ELR (cell line): ENCODE measurements around the gene PDE8B.
A peak's percentile ranks its signal among the peaks of the same experiment; 100 is the strongest.

Experiments used
- DNase-seq: peaks from one replicate; pipeline ENCODE4 v3.0.0-alpha.2; 2015; ENCODE audit warnings: low read depth

Gene PDE8B

GRCh38 chr5:77230727-77231470 is 20.4 kb downstream of the PDE8B start:
- DNase-seq: peak; percentile 28

DNA sequence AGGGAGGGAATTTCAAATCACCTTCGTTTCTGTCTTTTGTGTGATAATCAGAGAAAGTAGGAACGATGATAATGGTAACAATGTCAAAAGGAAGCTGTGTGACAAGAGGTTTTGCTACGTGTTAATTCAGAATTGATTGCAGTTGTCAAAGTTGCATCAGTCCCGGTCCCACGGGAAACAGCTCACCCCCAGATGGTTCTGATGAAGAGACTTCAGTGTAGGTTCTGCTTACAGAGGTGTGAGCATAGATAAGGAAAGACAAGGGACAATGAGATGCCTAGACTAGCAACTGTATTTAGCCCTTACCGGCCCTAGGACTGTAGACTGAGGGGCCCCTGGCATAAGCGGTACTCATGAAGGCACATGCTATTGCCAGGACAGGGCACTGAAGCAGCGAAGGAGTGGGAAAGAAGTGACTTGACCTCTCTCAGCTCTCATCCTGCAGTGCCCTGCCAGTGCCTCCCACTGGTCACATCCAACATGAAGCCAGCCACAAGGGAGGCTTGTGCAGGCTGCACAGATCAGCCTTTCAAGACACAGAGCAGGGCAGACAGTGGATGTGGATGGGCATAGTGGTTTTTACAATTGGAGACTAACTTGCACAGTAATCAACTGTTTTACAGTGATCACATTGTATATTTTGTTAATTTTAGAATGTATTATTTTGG is 21.1 kb downstream of the PDE8B start:
- DNase-seq: no peak

GRCh38 chr5:77232574-77233358 is 22.3 kb downstream of the PDE8B start:
- DNase-seq: no peak

DNA sequence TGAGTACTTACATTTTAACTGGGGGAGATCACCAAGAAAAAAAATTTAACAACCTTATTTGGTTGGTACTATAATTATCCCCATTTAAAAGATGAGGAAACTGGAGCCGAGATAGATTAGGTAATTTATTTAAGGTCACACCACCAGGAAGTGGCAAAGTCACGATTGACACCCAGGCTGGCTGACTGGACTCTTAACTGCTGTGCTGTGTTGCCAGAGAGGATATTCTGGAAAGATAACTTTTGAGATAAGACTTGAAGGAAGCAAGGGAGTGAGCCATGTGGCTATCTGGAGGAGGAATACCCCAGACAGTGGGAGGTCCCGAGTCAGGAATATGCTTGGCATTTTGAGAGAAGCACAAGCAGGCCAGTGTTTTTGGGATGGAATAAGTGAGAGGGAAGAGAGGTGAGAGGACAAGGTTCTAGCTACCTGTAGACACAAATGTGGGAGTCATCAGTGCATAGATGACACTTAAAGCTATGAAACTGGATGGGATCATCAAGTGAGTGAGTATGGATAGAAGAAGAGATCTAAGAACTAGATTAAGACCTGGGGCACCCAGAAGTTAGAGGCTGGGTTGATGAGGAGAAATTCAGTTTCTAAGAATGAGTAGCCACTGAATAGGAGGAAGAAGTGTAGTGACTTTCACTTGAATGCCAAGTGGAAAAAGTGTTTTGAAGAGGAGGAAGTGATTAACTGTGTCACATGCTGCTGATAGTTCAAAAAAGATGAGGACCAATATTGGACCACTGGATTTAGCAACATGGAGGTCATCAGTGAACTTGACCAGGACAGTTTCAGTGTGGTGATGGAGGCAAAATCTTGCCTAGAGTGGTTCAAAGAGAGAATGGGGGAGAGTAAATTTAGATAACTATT is 25.6 kb downstream of the PDE8B start:
- DNase-seq: no peak

DNA sequence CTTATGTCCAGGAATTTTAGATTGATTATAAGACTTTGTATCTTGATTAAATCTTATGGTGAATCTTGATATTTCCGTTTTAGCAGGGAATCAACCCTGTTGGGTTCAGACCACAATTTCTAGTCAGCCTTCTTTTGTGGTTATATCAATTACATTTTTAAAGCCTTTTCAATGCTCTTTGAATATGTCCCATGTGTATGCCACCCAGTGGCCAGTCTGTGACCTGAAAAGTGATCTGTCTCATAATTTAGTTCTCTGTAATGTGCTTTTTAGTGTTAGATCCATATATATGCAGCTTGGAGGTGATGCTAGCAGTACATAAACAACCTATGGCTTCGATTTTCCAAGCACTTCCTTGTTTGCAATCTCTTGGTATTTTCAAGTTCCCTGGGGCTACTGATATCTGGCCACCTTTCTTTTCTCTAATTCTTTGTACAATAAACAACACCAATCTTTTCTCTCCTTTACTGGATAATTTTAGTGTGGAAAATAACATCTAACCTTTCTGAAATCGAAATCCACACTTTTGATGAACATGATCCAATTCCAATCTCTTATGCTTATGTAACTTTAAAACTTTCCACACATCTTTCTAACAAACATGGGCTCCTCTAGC is 28.8 kb downstream of the PDE8B start:
- peak; percentile 50 for DNase-seq

GRCh38 chr5:77241444-77241843 is 31.0 kb downstream of the PDE8B start:
- DNase-seq: no peak

DNA sequence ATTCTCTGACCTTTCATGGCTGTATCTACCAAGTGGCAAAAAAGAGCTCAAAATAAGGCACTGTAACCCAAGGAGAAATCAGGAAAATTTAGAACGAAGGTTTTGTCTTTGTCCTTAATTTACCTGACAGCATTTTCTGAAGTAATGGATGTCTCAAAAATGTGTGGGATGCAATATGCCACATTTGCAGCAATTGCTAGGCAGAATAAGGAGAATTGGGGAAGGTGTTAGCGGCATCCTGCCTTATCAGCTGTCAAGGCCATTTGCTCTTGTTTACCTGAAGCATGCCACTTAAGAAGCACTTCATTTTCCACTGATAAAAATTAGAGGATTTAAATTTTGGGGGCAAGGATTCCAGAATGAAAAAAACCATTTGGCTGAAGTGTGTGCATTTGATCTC is 39.0 kb downstream of the PDE8B start:
- no peak for DNase-seq

DNA sequence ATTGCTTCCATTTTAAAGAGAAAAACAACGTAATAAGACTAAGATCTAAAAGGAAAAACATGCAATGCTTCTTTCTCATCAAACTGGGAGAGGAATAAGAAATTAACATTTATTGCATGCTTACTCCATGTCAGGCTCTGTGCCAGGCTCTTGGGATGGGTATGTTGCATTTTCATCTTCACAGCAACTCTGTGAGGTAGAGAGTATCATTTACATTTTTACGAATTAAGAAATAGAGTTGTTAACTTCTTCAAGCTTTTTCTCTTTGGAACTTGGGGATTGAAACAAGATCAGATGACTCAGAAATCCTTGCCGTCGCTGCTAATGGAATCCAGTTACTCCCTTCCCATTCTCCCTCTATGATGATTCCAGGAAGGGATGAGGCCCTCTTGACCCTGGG is 39.5 kb downstream of the PDE8B start:
- no peak for DNase-seq

- no peak for DNase-seq
These were observed 41.4 kb downstream of the PDE8B start for GRCh38 chr5:77251921-77252320.

- DNase-seq: no peak
These were observed 45.1 kb downstream of the PDE8B start for GRCh38 chr5:77255617-77256016.

DNA sequence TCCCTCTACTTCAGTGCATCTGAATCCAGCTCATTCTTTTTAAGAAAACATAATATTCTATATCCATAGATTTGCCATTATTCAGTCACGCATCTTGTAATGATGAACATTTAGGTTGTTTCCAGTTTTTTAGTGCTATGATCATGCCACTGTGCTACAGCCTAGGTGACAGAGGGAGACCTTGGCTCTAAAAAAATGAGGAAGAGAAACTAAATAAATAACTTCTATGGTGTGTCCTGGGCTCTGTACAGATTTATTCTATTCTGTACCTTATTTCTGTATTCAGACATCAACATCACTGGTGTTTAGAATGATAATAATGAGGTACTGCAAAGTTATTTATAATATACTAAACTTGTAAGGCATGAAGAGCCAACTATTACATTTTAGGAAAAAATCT is 45.9 kb downstream of the PDE8B start:
- DNase-seq: no peak

DNA sequence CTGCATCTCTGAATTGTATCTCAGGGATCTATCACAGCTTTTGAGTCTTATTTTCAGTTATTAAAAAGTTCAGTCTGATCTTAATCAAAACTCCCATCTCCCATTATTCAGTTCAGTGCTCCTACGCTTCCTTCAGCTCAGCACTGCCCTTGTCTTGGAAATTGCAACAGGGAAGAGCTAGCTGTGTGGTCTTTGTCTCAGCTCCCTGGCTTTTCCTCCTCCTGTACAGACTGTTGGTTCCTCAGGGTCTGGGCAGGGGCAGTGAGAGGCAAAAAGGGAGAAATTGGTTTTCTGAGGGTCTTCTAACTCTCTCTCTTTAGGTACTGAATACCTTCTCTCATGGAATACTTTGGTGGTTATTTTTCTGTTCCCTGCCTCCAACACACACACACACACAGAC is 48.2 kb downstream of the PDE8B start:
- DNase-seq: no peak

DNA sequence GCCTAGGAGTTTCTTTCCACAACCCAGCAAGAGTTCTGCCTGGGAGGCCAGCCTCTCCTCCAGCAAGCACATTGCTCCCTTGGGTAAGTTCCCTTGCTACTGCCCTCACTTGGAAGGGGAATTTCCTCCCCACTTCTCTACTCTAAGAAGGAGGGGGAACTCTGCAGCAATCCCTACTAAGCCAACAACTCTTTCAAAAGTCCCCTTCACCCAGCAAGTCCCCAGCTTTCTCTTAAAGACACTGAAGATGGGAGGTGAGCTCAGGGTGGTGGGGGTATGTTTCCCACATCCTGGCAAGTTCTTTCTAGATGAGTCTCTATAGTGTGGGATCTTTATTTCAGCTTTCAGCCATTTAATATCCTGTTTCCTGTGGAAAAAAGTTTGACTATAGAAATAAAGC is 49.0 kb downstream of the PDE8B start:
- DNase-seq: peak; percentile 8

- no peak for DNase-seq
These were observed 52.2 kb downstream of the PDE8B start for GRCh38 chr5:77262697-77263096.

- peak; percentile 75 for DNase-seq
These were observed 55.8 kb downstream of the PDE8B start for GRCh38 chr5:77266291-77266690.

GRCh38 chr5:77267496-77267895 is 57.0 kb downstream of the PDE8B start:
- DNase-seq: no peak

DNA sequence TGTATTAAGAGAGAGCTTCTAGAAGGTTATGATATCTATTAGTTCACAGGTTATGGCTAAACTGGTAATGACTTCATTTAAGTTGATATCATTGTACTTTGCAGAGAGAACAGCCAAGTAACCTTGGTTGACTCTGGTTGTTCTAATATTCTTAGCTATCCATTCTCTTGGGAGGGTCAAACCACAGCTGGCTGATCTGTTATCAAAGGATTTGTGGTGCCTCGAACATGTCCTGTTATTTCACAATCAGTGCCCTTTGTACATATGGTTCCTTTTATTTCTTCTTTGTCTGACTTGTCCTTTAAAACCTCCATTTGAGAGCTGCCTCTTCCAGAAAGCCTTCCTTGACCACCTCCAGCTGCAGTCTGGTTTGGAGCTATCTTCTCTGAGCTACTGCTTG is 61.7 kb downstream of the PDE8B start:
- no peak for DNase-seq

DNA sequence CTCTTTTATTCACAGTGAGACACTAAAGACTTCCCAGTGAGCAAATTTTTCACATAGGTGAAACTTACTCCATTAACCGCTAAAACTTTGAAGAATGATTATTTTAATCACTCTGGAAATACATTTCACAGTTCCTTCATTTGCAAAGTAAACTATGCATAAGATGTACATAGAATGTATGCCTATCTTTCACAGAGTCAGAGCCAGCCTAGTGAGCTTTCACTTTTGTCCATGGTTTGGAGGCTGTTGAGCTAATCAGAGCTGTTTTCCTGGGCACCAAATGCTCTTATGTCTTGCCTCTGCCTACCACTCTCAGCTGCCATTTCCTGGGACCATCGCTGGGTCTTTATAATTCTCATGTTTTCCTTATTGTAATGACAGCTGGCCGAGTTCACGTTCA is 67.3 kb downstream of the PDE8B start:
- no peak for DNase-seq

DNA sequence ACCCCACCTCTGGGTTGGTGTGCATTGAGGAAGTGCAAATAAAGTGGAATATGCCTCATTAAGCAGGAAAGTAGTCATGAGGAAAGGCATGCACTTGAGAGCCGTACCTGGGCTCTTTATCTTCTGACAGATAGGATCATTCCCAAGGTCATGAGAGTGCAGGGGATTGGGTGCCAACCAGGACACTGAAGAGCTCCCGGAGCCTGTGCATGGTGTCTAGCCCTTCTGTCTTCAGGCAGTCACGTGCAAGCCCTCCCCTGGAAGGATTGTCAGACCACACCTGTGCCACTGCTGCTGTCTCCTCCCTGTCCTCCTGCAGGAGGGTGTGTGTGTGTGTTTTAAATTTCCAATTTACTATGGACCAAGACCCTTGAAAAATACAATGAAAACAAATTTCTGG is 69.6 kb downstream of the PDE8B start:
- no peak for DNase-seq

DNA sequence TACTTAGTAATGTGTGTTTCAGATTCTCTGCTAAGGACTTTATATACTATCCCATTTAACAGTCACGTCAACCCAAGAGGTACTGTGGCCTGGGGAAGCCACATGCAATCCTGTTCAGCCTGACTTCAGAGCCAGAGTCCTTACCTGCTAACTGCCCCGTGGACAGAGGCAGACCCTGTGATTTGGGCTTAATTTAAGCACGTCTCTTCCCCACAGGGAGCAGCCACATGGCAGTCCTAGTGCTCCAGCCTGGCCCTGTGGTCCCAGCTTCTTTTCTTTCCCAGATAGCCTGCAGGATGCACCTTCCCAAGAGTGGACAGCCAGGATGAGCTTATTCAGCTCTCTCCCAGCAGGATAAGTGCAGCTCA is 71.5 kb downstream of the PDE8B start:
- no peak for DNase-seq

- peak; percentile 83 for DNase-seq
These were observed 72.0 kb downstream of the PDE8B start for GRCh38 chr5:77282337-77283027.
